ENCODE results near the gene NKRF.
"Not testable (repeated sequence)": the region's sequence is repeated elsewhere in the genome, so short reads cannot be mapped to it uniquely, and the experiment has no call there.

Gene NKRF

GRCh38 chrX:119637421-119637820 is 31.2 kb upstream of the NKRF start:
- not testable (repeated sequence) for H3K27ac ChIP-seq (ENCODE audit: low read length); H3K9me3 ChIP-seq (ENCODE audit: control insufficient read depth in 2 of 2, low read length in 2 of 2); H3K4me1 ChIP-seq (ENCODE audit: control insufficient read depth, insufficient read depth, low read length); H3K4me3 ChIP-seq (ENCODE audit: low read length in 2 of 2); H3K9ac ChIP-seq (ENCODE audit: low read length in 2 of 2); H3K27me3 ChIP-seq (ENCODE audit: control insufficient read depth in 1 of 2, insufficient read depth in 2 of 2, low read length in 2 of 2)
- peaks cover 25 to 26% of the 10 kb centered on the region in 2 donors for H3K36me3 ChIP-seq (ENCODE audit: control insufficient read depth in 2 of 2, insufficient read depth in 2 of 2, low read length in 2 of 2)

GRCh38 chrX:119636419-119636818 is 30.2 kb upstream of the NKRF start:
- H3K36me3 ChIP-seq (ENCODE audit: control insufficient read depth in 2 of 2, insufficient read depth in 2 of 2, low read length in 2 of 2) = peaks cover 25 to 26% of the 10 kb centered on the region in 2 donors
- H3K4me3 ChIP-seq (ENCODE audit: low read length in 2 of 2) = no peak overlapping the region
- no peak overlapping the region for H3K27ac ChIP-seq (ENCODE audit: low read length)
- H3K4me1 ChIP-seq (ENCODE audit: control insufficient read depth, insufficient read depth, low read length) = no peaks in the 10 kb centered on the region
- H3K9me3 ChIP-seq (ENCODE audit: control insufficient read depth in 2 of 2, low read length in 2 of 2) = no peaks in the 10 kb centered on the region
- H3K27me3 ChIP-seq (ENCODE audit: control insufficient read depth in 1 of 2, insufficient read depth in 2 of 2, low read length in 2 of 2) = peaks cover 0 to 5% of the 10 kb centered on the region in 2 donors
- no peak overlapping the region for H3K9ac ChIP-seq (ENCODE audit: low read length in 2 of 2)

- peaks cover 0 to 2% of the 10 kb centered on the region in 2 donors for H3K27me3 ChIP-seq (ENCODE audit: control insufficient read depth in 1 of 2, insufficient read depth in 2 of 2, low read length in 2 of 2)
- no peak overlapping the region for H3K9ac ChIP-seq (ENCODE audit: low read length in 2 of 2)
- H3K4me3 ChIP-seq (ENCODE audit: low read length in 2 of 2) = no peak overlapping the region
- no peaks in the 10 kb centered on the region for H3K9me3 ChIP-seq (ENCODE audit: control insufficient read depth in 2 of 2, low read length in 2 of 2)
- no peak overlapping the region for H3K27ac ChIP-seq (ENCODE audit: low read length)
- H3K36me3 ChIP-seq (ENCODE audit: control insufficient read depth in 2 of 2, insufficient read depth in 2 of 2, low read length in 2 of 2) = peaks cover 25% of the 10 kb centered on the region in 2 donors
- no peaks in the 10 kb centered on the region for H3K4me1 ChIP-seq (ENCODE audit: control insufficient read depth, insufficient read depth, low read length)
Measured at GRCh38 chrX:119635799-119636198, 29.6 kb upstream of the NKRF start.

- H3K4me1 ChIP-seq (ENCODE audit: control insufficient read depth, insufficient read depth, low read length) = no peaks in the 10 kb centered on the region
- no peak overlapping the region for H3K9ac ChIP-seq (ENCODE audit: low read length in 2 of 2)
- peaks cover 0 to 2% of the 10 kb centered on the region in 2 donors for H3K27me3 ChIP-seq (ENCODE audit: control insufficient read depth in 1 of 2, insufficient read depth in 2 of 2, low read length in 2 of 2)
- H3K9me3 ChIP-seq (ENCODE audit: control insufficient read depth in 2 of 2, low read length in 2 of 2) = no peaks in the 10 kb centered on the region
- peaks cover 20 to 22% of the 10 kb centered on the region in 2 donors for H3K36me3 ChIP-seq (ENCODE audit: control insufficient read depth in 2 of 2, insufficient read depth in 2 of 2, low read length in 2 of 2)
- H3K27ac ChIP-seq (ENCODE audit: low read length) = no peak overlapping the region
- no peak overlapping the region for H3K4me3 ChIP-seq (ENCODE audit: low read length in 2 of 2)
Measured at GRCh38 chrX:119635179-119635578, 29.0 kb upstream of the NKRF start.

- Histone ChIP-seq H3K9ac (ENCODE audit: low read length in 2 of 2) (no peak overlapping the region), H3K9me3 (ENCODE audit: control insufficient read depth in 2 of 2, low read length in 2 of 2) (no peaks in the 10 kb centered on the region), H3K36me3 (ENCODE audit: control insufficient read depth in 2 of 2, insufficient read depth in 2 of 2, low read length in 2 of 2) (peaks cover 4 to 7% of the 10 kb centered on the region in 2 donors), H3K4me3 (ENCODE audit: low read length in 2 of 2) (no peak overlapping the region), H3K4me1 (ENCODE audit: control insufficient read depth, insufficient read depth, low read length) (no peaks in the 10 kb centered on the region), H3K27ac (ENCODE audit: low read length) (no peak overlapping the region), H3K27me3 (ENCODE audit: control insufficient read depth in 1 of 2, insufficient read depth in 2 of 2, low read length in 2 of 2) (no peaks in the 10 kb centered on the region)
Measured at GRCh38 chrX:119625843-119626242, 19.6 kb upstream of the NKRF start.

GRCh38 chrX:119624951-119625668 is 18.9 kb upstream of the NKRF start:
- no peak overlapping the region for H3K4me3 ChIP-seq (ENCODE audit: low read length in 2 of 2)
- H3K9me3 ChIP-seq (ENCODE audit: control insufficient read depth in 2 of 2, low read length in 2 of 2) = no peaks in the 10 kb centered on the region
- H3K27ac ChIP-seq (ENCODE audit: low read length) = no peak overlapping the region
- peaks cover 4 to 7% of the 10 kb centered on the region in 2 donors for H3K36me3 ChIP-seq (ENCODE audit: control insufficient read depth in 2 of 2, insufficient read depth in 2 of 2, low read length in 2 of 2)
- H3K9ac ChIP-seq (ENCODE audit: low read length in 2 of 2) = no peak overlapping the region
- H3K27me3 ChIP-seq (ENCODE audit: control insufficient read depth in 1 of 2, insufficient read depth in 2 of 2, low read length in 2 of 2) = no peaks in the 10 kb centered on the region
- H3K4me1 ChIP-seq (ENCODE audit: control insufficient read depth, insufficient read depth, low read length) = no peaks in the 10 kb centered on the region

- no peaks in the 10 kb centered on the region for H3K4me1 ChIP-seq (ENCODE audit: control insufficient read depth, insufficient read depth, low read length)
- H3K36me3 ChIP-seq (ENCODE audit: control insufficient read depth in 2 of 2, insufficient read depth in 2 of 2, low read length in 2 of 2) = peaks cover 3 to 7% of the 10 kb centered on the region in 2 donors
- H3K27me3 ChIP-seq (ENCODE audit: control insufficient read depth in 1 of 2, insufficient read depth in 2 of 2, low read length in 2 of 2) = no peaks in the 10 kb centered on the region
- H3K9me3 ChIP-seq (ENCODE audit: control insufficient read depth in 2 of 2, low read length in 2 of 2) = no peaks in the 10 kb centered on the region
- H3K9ac ChIP-seq (ENCODE audit: low read length in 2 of 2) = no peak overlapping the region
- no peak overlapping the region for H3K27ac ChIP-seq (ENCODE audit: low read length)
- H3K4me3 ChIP-seq (ENCODE audit: low read length in 2 of 2) = no peak overlapping the region
Measured at GRCh38 chrX:119624417-119624816, 18.2 kb upstream of the NKRF start.

- Histone ChIP-seq H3K9me3 (ENCODE audit: control insufficient read depth in 2 of 2, low read length in 2 of 2) (no peaks in the 10 kb centered on the region), H3K27me3 (ENCODE audit: control insufficient read depth in 1 of 2, insufficient read depth in 2 of 2, low read length in 2 of 2) (no peaks in the 10 kb centered on the region), H3K4me3 (ENCODE audit: low read length in 2 of 2) (no peak overlapping the region), H3K36me3 (ENCODE audit: control insufficient read depth in 2 of 2, insufficient read depth in 2 of 2, low read length in 2 of 2) (peaks cover 0 to 4% of the 10 kb centered on the region in 2 donors), H3K9ac (ENCODE audit: low read length in 2 of 2) (no peak overlapping the region), H3K4me1 (ENCODE audit: control insufficient read depth, insufficient read depth, low read length) (no peaks in the 10 kb centered on the region), H3K27ac (ENCODE audit: low read length) (no peak overlapping the region)
Measured at GRCh38 chrX:119622356-119623232, 16.4 kb upstream of the NKRF start.

- H3K4me3 ChIP-seq (ENCODE audit: low read length in 2 of 2) = no peak overlapping the region
- H3K27ac ChIP-seq (ENCODE audit: low read length) = no peak overlapping the region
- no peaks in the 10 kb centered on the region for H3K36me3 ChIP-seq (ENCODE audit: control insufficient read depth in 2 of 2, insufficient read depth in 2 of 2, low read length in 2 of 2)
- H3K9me3 ChIP-seq (ENCODE audit: control insufficient read depth in 2 of 2, low read length in 2 of 2) = no peaks in the 10 kb centered on the region
- no peak overlapping the region for H3K9ac ChIP-seq (ENCODE audit: low read length in 2 of 2)
- H3K4me1 ChIP-seq (ENCODE audit: control insufficient read depth, insufficient read depth, low read length) = no peaks in the 10 kb centered on the region
- H3K27me3 ChIP-seq (ENCODE audit: control insufficient read depth in 1 of 2, insufficient read depth in 2 of 2, low read length in 2 of 2) = no peaks in the 10 kb centered on the region
Measured at GRCh38 chrX:119618439-119618838, 12.2 kb upstream of the NKRF start.

- no peaks in the 10 kb centered on the region for H3K4me1 ChIP-seq (ENCODE audit: control insufficient read depth, insufficient read depth, low read length)
- no peak overlapping the region for H3K27ac ChIP-seq (ENCODE audit: low read length)
- no peak overlapping the region for H3K4me3 ChIP-seq (ENCODE audit: low read length in 2 of 2)
- no peaks in the 10 kb centered on the region for H3K36me3 ChIP-seq (ENCODE audit: control insufficient read depth in 2 of 2, insufficient read depth in 2 of 2, low read length in 2 of 2)
- H3K27me3 ChIP-seq (ENCODE audit: control insufficient read depth in 1 of 2, insufficient read depth in 2 of 2, low read length in 2 of 2) = no peaks in the 10 kb centered on the region
- no peak overlapping the region for H3K9ac ChIP-seq (ENCODE audit: low read length in 2 of 2)
- H3K9me3 ChIP-seq (ENCODE audit: control insufficient read depth in 2 of 2, low read length in 2 of 2) = no peaks in the 10 kb centered on the region
Measured at GRCh38 chrX:119617517-119618164, 11.4 kb upstream of the NKRF start.
